SK-N-SH (cell line): Measurements from ENCODE around the gene IQSEC3.
"Not testable (repeated sequence)": the region's sequence is repeated elsewhere in the genome, so short reads cannot be mapped to it uniquely, and the experiment has no call there.

Experiments
- CHD2 ChIP-seq: fragments of 150-350 bp; IDR thresholded peaks from 2 replicates; pipeline ENCODE4 v1.6.1; 2018; ENCODE audit warnings: low read length; ENCODE audit not compliant: partially characterized antibody
- EP300 ChIP-seq, 2 experiments: IDR thresholded peaks; 2 replicates each; pipeline versions ENCODE4 v1.4.0 to v1.6.1; 2012; ENCODE audit warnings: borderline replicate concordance in 1 of 2, low read depth in 1 of 2, low read length in 1 of 2
- FOXM1 ChIP-seq: IDR thresholded peaks from 2 replicates; pipeline ENCODE4 v1.4.0; 2012; ENCODE audit warnings: low read depth, mild to moderate bottlenecking
- GATA2 ChIP-seq: sonication (generic); formaldehyde crosslinking; IDR thresholded peaks from 2 replicates; pipeline ENCODE4 v1.5.0; 2020; ENCODE audit warnings: mild to moderate bottlenecking, missing genetic modification reagents
- JUND ChIP-seq: IDR thresholded peaks from 2 replicates; pipeline ENCODE4 v1.4.0; 2012
- NFIC ChIP-seq: IDR thresholded peaks from 2 replicates; pipeline ENCODE4 v1.4.0; 2012; ENCODE audit warnings: borderline replicate concordance
- POLR2AphosphoS5 ChIP-seq: IDR thresholded peaks from 2 replicates; pipeline ENCODE4 v1.6.1; 2012; ENCODE audit warnings: low read depth, low read length
- SIN3A ChIP-seq: IDR thresholded peaks from 2 replicates; pipeline ENCODE4 v1.6.1; 2012; ENCODE audit warnings: low read depth, mild to moderate bottlenecking, low read length, moderate library complexity, borderline replicate concordance
- TAF1 ChIP-seq: IDR thresholded peaks from 2 replicates; pipeline ENCODE4 v1.6.1; 2012; ENCODE audit warnings: low read depth, mild to moderate bottlenecking, low read length, moderate library complexity, borderline replicate concordance
- TEAD4 ChIP-seq: IDR thresholded peaks from 2 replicates; pipeline ENCODE4 v1.4.0; 2012; ENCODE audit warnings: mild to moderate bottlenecking, borderline replicate concordance; ENCODE audit not compliant: insufficient read depth
- YY1 ChIP-seq: IDR thresholded peaks from 2 replicates; pipeline ENCODE4 v1.4.0; 2012; ENCODE audit warnings: low read depth, mild to moderate bottlenecking
- TF ChIP-seq, protein P1 (sequence below): fragments of 200-600 bp; sonication (generic); IDR thresholded peaks from 2 replicates; pipeline ENCODE4 v1.6.1; 2017; ENCODE audit warnings: antibody characterized with exemption, mild to moderate bottlenecking, moderate library complexity
- TF ChIP-seq, protein P2 (sequence below): IDR thresholded peaks from 2 replicates; pipeline ENCODE4 v1.4.0; 2012; ENCODE audit warnings: low read depth, borderline replicate concordance
- TF ChIP-seq, protein P3 (sequence below): IDR thresholded peaks from 2 replicates; pipeline ENCODE4 v1.4.0; 2012; ENCODE audit warnings: low read depth

GRCh38 chr12:70541-70940, 4.0 kb downstream of the IQSEC3 start:
- not testable (repeated sequence) for TF ChIP-seq FOXM1; SIN3A; TEAD4; TAF1; POLR2AphosphoS5; GATA2; JUND; EP300 (IDR thresholded peaks at IDR 0.05; ENCODE audit: borderline replicate concordance in 1 of 2, low read depth in 1 of 2, low read length in 1 of 2); CHD2; NFIC; YY1
- TF ChIP-seq, protein P1, sequence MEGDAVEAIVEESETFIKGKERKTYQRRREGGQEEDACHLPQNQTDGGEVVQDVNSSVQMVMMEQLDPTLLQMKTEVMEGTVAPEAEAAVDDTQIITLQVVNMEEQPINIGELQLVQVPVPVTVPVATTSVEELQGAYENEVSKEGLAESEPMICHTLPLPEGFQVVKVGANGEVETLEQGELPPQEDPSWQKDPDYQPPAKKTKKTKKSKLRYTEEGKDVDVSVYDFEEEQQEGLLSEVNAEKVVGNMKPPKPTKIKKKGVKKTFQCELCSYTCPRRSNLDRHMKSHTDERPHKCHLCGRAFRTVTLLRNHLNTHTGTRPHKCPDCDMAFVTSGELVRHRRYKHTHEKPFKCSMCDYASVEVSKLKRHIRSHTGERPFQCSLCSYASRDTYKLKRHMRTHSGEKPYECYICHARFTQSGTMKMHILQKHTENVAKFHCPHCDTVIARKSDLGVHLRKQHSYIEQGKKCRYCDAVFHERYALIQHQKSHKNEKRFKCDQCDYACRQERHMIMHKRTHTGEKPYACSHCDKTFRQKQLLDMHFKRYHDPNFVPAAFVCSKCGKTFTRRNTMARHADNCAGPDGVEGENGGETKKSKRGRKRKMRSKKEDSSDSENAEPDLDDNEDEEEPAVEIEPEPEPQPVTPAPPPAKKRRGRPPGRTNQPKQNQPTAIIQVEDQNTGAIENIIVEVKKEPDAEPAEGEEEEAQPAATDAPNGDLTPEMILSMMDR = not testable (repeated sequence)
- TF ChIP-seq, protein P2, sequence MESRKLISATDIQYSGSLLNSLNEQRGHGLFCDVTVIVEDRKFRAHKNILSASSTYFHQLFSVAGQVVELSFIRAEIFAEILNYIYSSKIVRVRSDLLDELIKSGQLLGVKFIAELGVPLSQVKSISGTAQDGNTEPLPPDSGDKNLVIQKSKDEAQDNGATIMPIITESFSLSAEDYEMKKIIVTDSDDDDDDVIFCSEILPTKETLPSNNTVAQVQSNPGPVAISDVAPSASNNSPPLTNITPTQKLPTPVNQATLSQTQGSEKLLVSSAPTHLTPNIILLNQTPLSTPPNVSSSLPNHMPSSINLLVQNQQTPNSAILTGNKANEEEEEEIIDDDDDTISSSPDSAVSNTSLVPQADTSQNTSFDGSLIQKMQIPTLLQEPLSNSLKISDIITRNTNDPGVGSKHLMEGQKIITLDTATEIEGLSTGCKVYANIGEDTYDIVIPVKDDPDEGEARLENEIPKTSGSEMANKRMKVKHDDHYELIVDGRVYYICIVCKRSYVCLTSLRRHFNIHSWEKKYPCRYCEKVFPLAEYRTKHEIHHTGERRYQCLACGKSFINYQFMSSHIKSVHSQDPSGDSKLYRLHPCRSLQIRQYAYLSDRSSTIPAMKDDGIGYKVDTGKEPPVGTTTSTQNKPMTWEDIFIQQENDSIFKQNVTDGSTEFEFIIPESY = not testable (repeated sequence)
- TF ChIP-seq, protein P3, sequence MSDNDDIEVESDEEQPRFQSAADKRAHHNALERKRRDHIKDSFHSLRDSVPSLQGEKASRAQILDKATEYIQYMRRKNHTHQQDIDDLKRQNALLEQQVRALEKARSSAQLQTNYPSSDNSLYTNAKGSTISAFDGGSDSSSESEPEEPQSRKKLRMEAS = not testable (repeated sequence)
